GM21515 (cell line): ENCODE data around the gene HOXC4.
A peak's percentile ranks its signal among the peaks of the same experiment; 100 is the strongest.

Experiments
- ATAC-seq: cut with Tn5 transposase; IDR thresholded peaks from one replicate; pipeline ENCODE4 v1.9.1; 2021; ENCODE audit not compliant: unreplicated experiment

Gene HOXC4

GRCh38 chr12:54015018-54015931 lies 38.4 kb upstream of the HOXC4 start:
- ATAC-seq, result no peak

GRCh38 chr12:54016051-54016450 lies 37.6 kb upstream of the HOXC4 start:
- ATAC-seq, result no peak

GRCh38 chr12:54016478-54016964 lies 37.1 kb upstream of the HOXC4 start:
- ATAC-seq, result no peak

- peak; percentile 22 for ATAC-seq
Observed at GRCh38 chr12:54017027-54017788, 36.4 kb upstream of the HOXC4 start.

GRCh38 chr12:54017878-54018467 lies 35.7 kb upstream of the HOXC4 start:
- ATAC-seq, result peak; percentile 58

GRCh38 chr12:54018468-54018984 lies 35.1 kb upstream of the HOXC4 start:
- no peak for ATAC-seq

- ATAC-seq, result no peak
Observed at GRCh38 chr12:54019091-54019811, 34.4 kb upstream of the HOXC4 start.

GRCh38 chr12:54019924-54020590 lies 33.6 kb upstream of the HOXC4 start:
- ATAC-seq, result no peak

- ATAC-seq, result no peak
Observed at GRCh38 chr12:54020591-54021405, 32.8 kb upstream of the HOXC4 start.

- no peak for ATAC-seq
Observed at GRCh38 chr12:54021432-54022013, 32.1 kb upstream of the HOXC4 start.

GRCh38 chr12:54022960-54023884 lies 30.4 kb upstream of the HOXC4 start:
- no peak for ATAC-seq

GRCh38 chr12:54024127-54024526 lies 29.5 kb upstream of the HOXC4 start:
- ATAC-seq, result no peak

- no peak for ATAC-seq
Observed at GRCh38 chr12:54024581-54025305, 28.9 kb upstream of the HOXC4 start.

GRCh38 chr12:54025499-54026405 lies 27.9 kb upstream of the HOXC4 start:
- ATAC-seq, result no peak

- no peak for ATAC-seq
Observed at GRCh38 chr12:54026640-54027441, 26.8 kb upstream of the HOXC4 start.
